Fibroblast of pulmonary artery (primary cell): Measurements from ENCODE around the gene ANKRD33B.
A peak's percentile ranks its signal among the peaks of the same experiment; 100 is the strongest.

ENCODE experiments used
- DNase-seq: peaks from one replicate; pipeline ENCODE4 v3.0.0-alpha.2; 2010; ENCODE audit warnings: low read depth
- H3K4me3 ChIP-seq: replicated peaks from 2 replicates; pipeline ENCODE4 v1.5.1; 2011; ENCODE audit warnings: low read depth, mild to moderate bottlenecking, control low read depth, low read length, moderate library complexity
- CTCF ChIP-seq: IDR thresholded peaks from 2 replicates; pipeline ENCODE4 v1.5.1; 2011; ENCODE audit warnings: mild to moderate bottlenecking, control low read depth, low read length, inconsistent platforms; ENCODE audit errors: missing control alignments

Gene ANKRD33B

DNA sequence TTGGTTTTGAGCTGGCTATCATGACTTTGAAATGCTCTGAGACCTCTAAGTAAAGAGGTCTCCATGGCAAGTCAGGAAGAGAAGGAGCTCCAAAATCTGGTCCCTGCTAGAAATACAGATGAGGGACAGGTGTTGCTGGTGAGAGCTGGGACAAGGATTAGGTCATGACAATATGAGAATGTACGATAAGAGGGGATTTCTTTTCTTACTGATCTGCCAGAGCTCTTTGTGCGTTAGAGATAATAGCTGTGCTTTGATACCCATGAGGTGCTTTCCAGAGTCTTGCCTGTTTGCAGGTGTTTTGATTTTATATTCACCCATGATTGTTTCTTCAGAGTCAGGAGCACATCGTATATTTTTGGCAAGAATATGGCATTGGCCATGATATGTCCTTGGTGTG is 56.5 kb downstream of the ANKRD33B start:
- TF ChIP-seq CTCF = no peak
- no peak for DNase-seq
- H3K4me3 ChIP-seq = no peak overlapping the region

- TF ChIP-seq CTCF = no peak
- DNase-seq = peak; percentile 52
- H3K4me3 ChIP-seq = no peak overlapping the region
These were observed 58.0 kb downstream of the ANKRD33B start for GRCh38 chr5:10621832-10622231.

- no peak for TF ChIP-seq CTCF
- DNase-seq = no peak
- H3K4me3 ChIP-seq = no peak overlapping the region
These were observed 58.9 kb downstream of the ANKRD33B start for GRCh38 chr5:10622810-10623209.

DNA sequence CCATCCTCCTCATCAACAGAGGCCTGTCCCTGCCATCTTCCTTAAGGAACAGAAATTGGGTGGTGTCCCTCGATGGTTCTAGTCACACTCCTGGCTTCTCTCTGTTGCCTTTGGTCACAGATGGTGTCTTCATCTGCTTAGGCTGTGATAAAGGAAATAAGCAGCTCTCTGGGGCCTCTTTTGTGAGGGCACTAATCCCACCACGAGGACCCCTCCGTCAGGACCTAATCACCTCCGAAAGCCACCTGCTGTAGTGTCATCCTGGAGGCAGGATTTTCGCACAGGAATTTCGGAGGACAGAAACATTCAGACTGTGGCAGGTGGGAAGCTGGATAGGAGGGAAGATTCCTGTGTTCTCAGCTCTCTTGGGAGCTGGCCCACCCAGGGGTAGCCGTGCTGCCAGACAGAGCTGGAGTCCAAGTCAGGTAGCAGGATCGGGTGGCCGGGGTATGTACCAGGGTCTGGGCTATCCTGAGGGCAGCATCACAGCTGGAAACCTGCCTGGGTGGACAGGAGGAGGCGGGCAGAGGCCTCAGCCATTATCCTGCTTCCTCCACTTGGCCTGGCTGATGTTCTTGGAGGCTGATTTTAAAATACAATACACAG is 59.5 kb downstream of the ANKRD33B start:
- H3K4me3 ChIP-seq = no peak overlapping the region
- TF ChIP-seq CTCF = no peak
- no peak for DNase-seq

DNA sequence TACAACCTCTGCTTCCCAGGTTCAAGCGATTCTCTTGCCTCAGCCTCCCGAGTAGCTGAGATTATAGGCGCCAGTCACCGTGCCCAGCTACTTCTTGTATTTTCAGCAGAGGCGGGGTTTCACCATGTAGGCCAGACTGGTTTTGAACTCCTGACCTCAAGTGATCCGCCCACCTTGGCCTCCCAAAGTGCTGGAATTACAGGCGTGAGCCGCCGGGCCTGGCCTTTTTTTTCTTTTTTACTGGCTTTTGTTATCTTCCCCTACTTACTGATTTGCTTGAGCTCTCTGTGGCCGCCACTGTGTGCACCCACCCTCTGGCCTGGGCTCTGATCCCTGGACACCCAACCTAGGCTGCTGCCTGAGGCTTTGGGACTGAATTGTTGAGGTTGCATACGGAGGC is 60.3 kb downstream of the ANKRD33B start:
- H3K4me3 ChIP-seq = no peak overlapping the region
- no peak for TF ChIP-seq CTCF
- no peak for DNase-seq

GRCh38 chr5:10624679-10625078 is 60.8 kb downstream of the ANKRD33B start:
- H3K4me3 ChIP-seq = no peak overlapping the region
- no peak for TF ChIP-seq CTCF
- no peak for DNase-seq
